Lung (tissue), 12 donors: ENCODE results near the gene DLX5. TPM values are rescaled to one million over a fixed set of nuclear protein-coding genes. Genes with fewer than 3 reads are reported as not detected.

Experiments
- ATAC-seq: fragments of 200-7000 bp; cut with Tn5 transposase; one replicate; pipeline ENCODE4 v1.9.1; 2020; ENCODE audit warnings: moderate number of reproducible peaks; ENCODE audit not compliant: insufficient read depth, low FRiP score
- DNase-seq, 3 donors: peaks; one replicate each; pipeline ENCODE4 v3.0.0-alpha.2; 2013 to 2017
- H3K27ac ChIP-seq, 2 donors: one replicate each; pipeline ENCODE4 v1.5.1; 2013; ENCODE audit warnings: mild to moderate bottlenecking in 2 of 2, moderate library complexity in 2 of 2, control low read depth in 1 of 2, inconsistent platforms in 1 of 2, low read depth in 1 of 2, low read length in 1 of 2
- H3K27me3 ChIP-seq, 3 donors: one replicate each; pipeline ENCODE4 v1.5.1; 2013; ENCODE audit warnings: low read length in 2 of 3; ENCODE audit not compliant: control insufficient read depth in 3 of 3, insufficient read depth in 3 of 3
- H3K36me3 ChIP-seq, 4 donors: one replicate each; pipeline ENCODE4 v1.5.1; 2013; ENCODE audit warnings: low read length in 4 of 4, mild to moderate bottlenecking in 1 of 4, moderate library complexity in 1 of 4; ENCODE audit not compliant: control insufficient read depth in 4 of 4, insufficient read depth in 4 of 4
- H3K4me1 ChIP-seq, 5 donors: one replicate each; pipeline ENCODE4 v1.5.1; 2013; ENCODE audit warnings: low read length in 5 of 5, mild to moderate bottlenecking in 2 of 5, moderate library complexity in 1 of 5; ENCODE audit not compliant: control insufficient read depth in 5 of 5, insufficient read depth in 5 of 5
- H3K4me3 ChIP-seq: one replicate; pipeline ENCODE4 v1.5.1; 2013; ENCODE audit warnings: mild to moderate bottlenecking, control low read depth, moderate library complexity
- H3K9ac ChIP-seq, 2 donors: one replicate each; pipeline ENCODE4 v1.5.1; 2013; ENCODE audit warnings: low read length in 2 of 2, control low read depth in 1 of 2; ENCODE audit not compliant: insufficient read depth in 1 of 2
- H3K9me3 ChIP-seq, 4 donors: one replicate each; pipeline ENCODE4 v1.5.1; 2013; ENCODE audit warnings: low read length in 3 of 4, mild to moderate bottlenecking in 1 of 4, moderate library complexity in 1 of 4; ENCODE audit not compliant: control insufficient read depth in 4 of 4, insufficient read depth in 3 of 4
- CTCF ChIP-seq: IDR thresholded peaks from 2 replicates; pipeline ENCODE4 v1.5.1; 2012; ENCODE audit warnings: mild to moderate bottlenecking; ENCODE audit errors: control extremely low read depth, extremely low read depth
- WGBS, 2 donors: extraction: QIAGEN DNeasy Blood & Tissue Kit; methylation state at CpG; one replicate each; pipeline ENCODE4 v1.1.7; 2013; 5-methylcytosine and 5-hydroxymethylcytosine counted together
- polyA plus RNA-seq, 2 donors: library from polyadenylated mRNA; stranded (reverse); fragments of 200-250 nt; gene quantifications; one replicate each; pipeline ENCODE4 v1.2.1, GENCODE V29; 2013
- total RNA-seq, 2 donors: library from RNA; depleted of rRNA in 1 of 2; stranded (reverse); fragments of >200 nt in 1 of 2; gene quantifications; one replicate each; pipeline ENCODE4 v1.2.1, GENCODE V29; 2014 to 2021
- donor health status: control.
- donor health status: control.
- donor health status: Bipolar disorder and iron deficiency.
- donor health status: healthy.
- donor health status: DM: yes; HTN: yes; CAD: no.

The DLX5 gene
- total and polyA plus RNA-seq, 4 donors, result 0.18 to 1.1 (median 0.22) TPM; not detected in 1

GRCh38 chr7:97001656-97002554, 22.7 kb downstream of the DLX5 start:
- Histone ChIP-seq H3K27me3 (peaks cover 39 to 89% (median 88%) of the 10 kb centered on the region in 3 donors), H3K4me1 (peaks cover 0 to 18% (median 6%) of the 10 kb centered on the region in 5 donors), H3K36me3 (no peaks in the 10 kb centered on the region), H3K9me3 (peaks cover 0 to 24% (median 0%) of the 10 kb centered on the region in 4 donors), H3K4me3 (no peak overlapping the region), H3K9ac (no peak overlapping the region), H3K27ac (no peak overlapping the region)
- 23 to 29% methylated on average over 39 of the region's 39 CpGs for WGBS, 2 donors
- no peak for TF ChIP-seq CTCF
- DNase-seq (no peak), ATAC-seq (no peak)

DNA sequence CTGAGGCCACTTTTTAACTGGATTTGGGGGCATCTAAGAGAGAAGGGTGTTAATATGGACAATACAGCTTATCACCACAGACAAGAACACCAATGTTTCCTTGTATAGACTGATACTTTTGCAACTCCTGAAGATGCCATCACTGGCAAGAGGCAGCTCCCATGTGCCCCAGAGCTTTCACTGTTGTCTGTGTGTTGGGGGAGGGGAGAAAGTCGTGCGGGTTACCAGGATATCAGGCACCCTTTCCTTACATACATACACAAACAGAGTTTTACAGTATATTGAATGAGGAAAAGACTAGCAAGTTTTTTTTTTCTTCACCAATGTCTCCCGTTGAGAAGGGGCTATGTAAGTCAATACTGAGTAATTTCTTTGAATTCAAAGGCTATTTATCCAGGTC, 23.4 kb downstream of the DLX5 start:
- Histone ChIP-seq H3K27me3 (peaks cover 32 to 91% (median 90%) of the 10 kb centered on the region in 3 donors), H3K4me1 (peaks cover 0 to 13% (median 6%) of the 10 kb centered on the region in 5 donors), H3K4me3 (no peak overlapping the region), H3K9ac (no peak overlapping the region), H3K36me3 (no peaks in the 10 kb centered on the region), H3K27ac (no peak overlapping the region), H3K9me3 (peaks cover 0 to 25% (median 0%) of the 10 kb centered on the region in 4 donors)
- ATAC-seq, result no peak
- DNase-seq, result no peak
- WGBS, 2 donors, result 15 to 17% methylated on average over 3 of the region's 3 CpGs
- TF ChIP-seq CTCF, result no peak

GRCh38 chr7:96998744-96999143, 25.9 kb downstream of the DLX5 start:
- H3K9me3 ChIP-seq, result peaks cover 0 to 21% (median 0%) of the 10 kb centered on the region in 4 donors
- no peak for TF ChIP-seq CTCF
- ATAC-seq (no peak), DNase-seq (peak in 1 of 3 donors; percentile 14)
- 3% methylated on average over 14 of the region's 14 CpGs for WGBS, 2 donors
- no peak overlapping the region for H3K4me3 ChIP-seq
- H3K27me3 ChIP-seq, result peaks cover 37 to 99% (median 93%) of the 10 kb centered on the region in 3 donors
- no peak overlapping the region for H3K9ac ChIP-seq
- H3K4me1 ChIP-seq, result peaks cover 0 to 2% (median 0%) of the 10 kb centered on the region in 5 donors
- no peaks in the 10 kb centered on the region for H3K36me3 ChIP-seq
- no peak overlapping the region for H3K27ac ChIP-seq
